Esophagus muscularis mucosa (tissue), 4 donors: ENCODE results near the gene DQX1. TPM values are rescaled to one million over a fixed set of nuclear protein-coding genes. Genes with fewer than 3 reads are reported as not detected.
A peak's percentile ranks its signal among the peaks of the same experiment; 100 is the strongest.

Experiments used
- DNase-seq: peaks from one replicate; pipeline ENCODE4 v3.0.0-alpha.2; 2017; ENCODE audit errors: extremely low spot score
- H3K27ac ChIP-seq, 4 donors: fragments of 200-600 bp; sonication (generic); replicated peaks in 1 of 4; 1 replicate in 3 of 4; 2 replicates in 1 of 4; pipeline ENCODE4 v1.5.1; 2016 to 2019; ENCODE audit warnings: mild to moderate bottlenecking in 1 of 4
- H3K27me3 ChIP-seq, 4 donors: fragments of 200-600 bp; sonication (generic); one replicate each; pipeline versions ENCODE4 v1.5.1 to v1.6.0; 2016 to 2019
- H3K36me3 ChIP-seq, 4 donors: fragments of 200-600 bp; sonication (generic); one replicate each; pipeline ENCODE4 v1.5.1; 2016 to 2019
- H3K4me1 ChIP-seq, 4 donors: fragments of 200-600 bp; sonication (generic); one replicate each; pipeline ENCODE4 v1.5.1; 2016 to 2019
- H3K4me3 ChIP-seq, 4 donors: fragments of 200-600 bp; sonication (generic); 1 replicate in 2 of 4; 2 replicates in 2 of 4; pipeline ENCODE4 v1.5.1; 2016 to 2019; ENCODE audit warnings: mild to moderate bottlenecking in 4 of 4, moderate library complexity in 1 of 4
- H3K9me3 ChIP-seq, 4 donors: fragments of 200-600 bp; sonication (generic); 1 replicate in 3 of 4; 2 replicates in 1 of 4; pipeline ENCODE4 v1.5.1; 2016 to 2019
- EP300 ChIP-seq: sonication (generic); formaldehyde crosslinking; IDR thresholded peaks from one replicate; pipeline ENCODE4 v1.6.1; 2017; ENCODE audit warnings: antibody characterized with exemption
- POLR2A ChIP-seq: fragments of 450-650 bp; IDR thresholded peaks from one replicate; pipeline ENCODE4 v1.6.1; 2017; ENCODE audit warnings: antibody characterized with exemption, moderate library complexity, mild to moderate bottlenecking, low read depth
- POLR2AphosphoS5 ChIP-seq, 2 donors: sonication (generic); formaldehyde crosslinking; IDR thresholded peaks; one replicate each; pipeline ENCODE4 v1.6.1; 2017; ENCODE audit warnings: antibody characterized with exemption in 2 of 2
- WGBS: methylation state at CpG from one replicate; pipeline ENCODE4 v1.1.5; 2018; 5-methylcytosine and 5-hydroxymethylcytosine counted together
- intact Hi-C: fragments of 100-400 bp; cut with DNase I; formaldehyde crosslinking; loops from one replicate; pipeline ENCODE4 v1.15.1; 2023
- total RNA-seq, 4 donors: library from RNA; depleted of rRNA; stranded (reverse); fragments of >200 nt; gene quantifications; one replicate each; pipeline versions ENCODE4 v1.1.0 to v1.2.1, GENCODE V29; 2016
- TF ChIP-seq, protein P1 (sequence below), 3 experiments: fragments of 200-600 bp in 2 of 3; fragments of 450-650 bp in 1 of 3; sonication (generic) in 2 of 3; IDR thresholded peaks; one replicate each; pipeline ENCODE4 v1.5.1; 2017 to 2019; ENCODE audit warnings: antibody characterized with exemption in 3 of 3, mild to moderate bottlenecking in 2 of 3, moderate library complexity in 1 of 3

Gene DQX1
- total RNA-seq, 4 donors from 2014 or later: not detected

DNA sequence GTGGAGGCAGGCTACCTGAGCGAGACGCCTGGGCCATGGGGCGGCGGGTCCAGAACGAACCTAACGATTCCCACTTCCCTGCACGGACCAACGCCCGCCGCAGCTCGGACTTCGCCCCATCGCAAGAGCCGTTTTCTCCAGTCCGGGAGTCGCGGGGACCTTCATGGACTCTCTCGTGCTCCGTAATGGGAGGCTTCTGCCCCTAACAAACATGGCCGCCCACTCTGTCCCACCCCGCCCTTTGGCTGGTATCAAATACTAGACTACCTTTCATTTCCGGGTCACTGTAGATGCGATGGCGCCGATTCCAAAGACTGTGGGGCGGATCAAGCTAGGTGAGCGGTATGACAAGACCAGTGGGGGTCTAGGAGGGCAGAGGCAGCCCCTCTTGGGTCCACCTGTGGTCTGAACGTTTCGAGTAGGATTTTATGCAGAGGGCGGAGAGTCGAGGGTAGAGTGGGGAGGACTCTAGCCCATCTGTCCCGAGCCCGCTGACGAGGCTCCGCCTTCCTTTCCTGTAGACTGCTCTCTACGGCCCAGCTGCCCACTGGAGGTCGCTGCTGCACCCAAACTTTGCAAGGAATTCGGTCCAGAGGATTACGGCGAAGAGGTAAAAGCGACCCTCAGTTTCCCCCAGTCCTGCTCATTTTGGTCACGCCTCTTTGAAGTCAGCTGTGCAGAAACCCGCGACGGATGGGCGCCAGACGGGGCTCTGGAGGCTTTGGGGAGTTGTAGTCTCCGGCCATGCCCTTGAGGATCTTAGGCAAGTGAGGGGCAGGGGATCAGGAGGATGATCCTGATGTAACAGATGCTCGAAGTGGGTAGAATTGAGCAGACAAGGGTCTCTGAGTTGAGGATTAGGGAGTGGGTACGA is 43.0 kb downstream of the DQX1 start, which contains the start of the genes CCDC142 and TTC31:
Gene CCDC142, minus strand, starts transcription at position 198 of the 874 bp plus-strand sequence. Its CDS starts 161 bp downstream, at position 37.
Gene TTC31, plus strand, starts transcription at position 281 of the 874 bp plus-strand sequence. Its CDS starts 15 bp downstream, at position 296.
- H3K4me3 ChIP-seq: peak within 1 kb of the TSS; percentile 89 to 99 (median 92)
- H3K27me3 ChIP-seq: no peaks in the 10 kb centered on the region
- peaks cover 26 to 44% (median 39%) of the 10 kb centered on the region in 4 donors for H3K4me1 ChIP-seq
- peaks cover 9 to 69% (median 54%) of the 10 kb centered on the region in 4 donors for H3K36me3 ChIP-seq
- intact Hi-C loops: loop anchor here (1.0 kb wide), 1 partner anchor 71 kb away; the partner anchor contains the start of gene DOK1
- H3K9me3 ChIP-seq: no peaks in the 10 kb centered on the region
- peak within 1 kb of the TSS; percentile 85 to 96 (median 88) for H3K27ac ChIP-seq
- peak; percentile 99 for DNase-seq
- 0% methylated on average over 29 of the region's 50 CpGs for WGBS
- no peak for TF ChIP-seq EP300
- TF ChIP-seq, protein P1, sequence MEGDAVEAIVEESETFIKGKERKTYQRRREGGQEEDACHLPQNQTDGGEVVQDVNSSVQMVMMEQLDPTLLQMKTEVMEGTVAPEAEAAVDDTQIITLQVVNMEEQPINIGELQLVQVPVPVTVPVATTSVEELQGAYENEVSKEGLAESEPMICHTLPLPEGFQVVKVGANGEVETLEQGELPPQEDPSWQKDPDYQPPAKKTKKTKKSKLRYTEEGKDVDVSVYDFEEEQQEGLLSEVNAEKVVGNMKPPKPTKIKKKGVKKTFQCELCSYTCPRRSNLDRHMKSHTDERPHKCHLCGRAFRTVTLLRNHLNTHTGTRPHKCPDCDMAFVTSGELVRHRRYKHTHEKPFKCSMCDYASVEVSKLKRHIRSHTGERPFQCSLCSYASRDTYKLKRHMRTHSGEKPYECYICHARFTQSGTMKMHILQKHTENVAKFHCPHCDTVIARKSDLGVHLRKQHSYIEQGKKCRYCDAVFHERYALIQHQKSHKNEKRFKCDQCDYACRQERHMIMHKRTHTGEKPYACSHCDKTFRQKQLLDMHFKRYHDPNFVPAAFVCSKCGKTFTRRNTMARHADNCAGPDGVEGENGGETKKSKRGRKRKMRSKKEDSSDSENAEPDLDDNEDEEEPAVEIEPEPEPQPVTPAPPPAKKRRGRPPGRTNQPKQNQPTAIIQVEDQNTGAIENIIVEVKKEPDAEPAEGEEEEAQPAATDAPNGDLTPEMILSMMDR (IDR thresholded peaks at IDR 0.05): peak; percentile 80 to 88 (median 85)
- TF ChIP-seq POLR2AphosphoS5 (IDR thresholded peaks at IDR 0.05): peak; percentile 85 to 86

DNA sequence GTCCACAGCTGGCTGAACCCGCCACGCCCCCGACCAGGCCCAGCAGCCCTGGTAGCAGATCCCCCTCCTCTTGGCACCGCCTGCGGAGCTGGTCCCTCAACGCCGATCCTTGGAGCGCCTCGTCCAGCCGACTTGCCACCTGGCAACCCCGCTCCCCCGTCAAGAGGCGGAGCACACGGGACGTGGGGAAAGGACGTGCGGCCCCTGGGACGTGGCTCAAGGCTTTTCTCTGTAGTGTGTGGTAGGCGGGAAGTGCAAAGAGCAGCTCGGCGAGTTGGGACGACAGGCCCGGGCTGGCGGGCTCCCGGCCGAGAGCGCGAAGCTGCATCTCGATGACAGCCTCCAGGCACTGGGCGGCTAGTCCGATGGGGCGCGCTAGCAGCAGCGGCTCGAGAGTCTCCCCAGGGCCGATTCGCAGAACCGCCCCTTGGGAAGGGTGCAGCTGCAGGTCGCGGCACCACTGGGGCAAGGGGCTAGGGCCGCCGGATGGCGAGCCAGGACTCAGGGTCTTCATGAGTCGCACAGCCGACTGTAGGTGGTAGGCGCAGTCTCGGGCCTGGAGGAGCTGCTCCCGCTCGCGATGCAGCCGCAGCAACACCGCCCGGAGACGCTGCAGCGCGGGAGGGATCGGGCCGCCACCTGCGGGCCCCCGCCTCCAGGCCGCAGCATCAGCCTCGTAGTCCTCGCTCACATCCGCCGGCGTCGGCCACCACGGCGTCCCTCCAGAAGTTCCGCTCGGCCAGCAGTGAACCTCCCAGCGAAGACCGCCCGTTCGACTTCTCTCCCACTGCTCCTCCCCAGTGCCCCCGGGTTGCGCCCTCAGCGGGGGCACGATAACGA is 43.9 kb downstream of the DQX1 start:
- 1% methylated on average over 12 of the region's 80 CpGs for WGBS
- Histone ChIP-seq H3K9me3 (no peaks in the 10 kb centered on the region), H3K27ac (peak overlapping the region; percentile 85 to 96 (median 88)), H3K36me3 (peaks cover 9 to 67% (median 52%) of the 10 kb centered on the region in 4 donors), H3K4me3 (peak overlapping the region; percentile 89 to 99 (median 92)), H3K4me1 (peaks cover 26 to 44% (median 39%) of the 10 kb centered on the region in 4 donors), H3K27me3 (no peaks in the 10 kb centered on the region)
- intact Hi-C loops: no loop called here
- no peak for TF ChIP-seq POLR2A
- TF ChIP-seq POLR2AphosphoS5 (IDR thresholded peaks at IDR 0.05): no peak
- TF ChIP-seq, protein P1 (IDR thresholded peaks at IDR 0.05): no peak
- no peak for TF ChIP-seq EP300
- DNase-seq: no peak

DNA sequence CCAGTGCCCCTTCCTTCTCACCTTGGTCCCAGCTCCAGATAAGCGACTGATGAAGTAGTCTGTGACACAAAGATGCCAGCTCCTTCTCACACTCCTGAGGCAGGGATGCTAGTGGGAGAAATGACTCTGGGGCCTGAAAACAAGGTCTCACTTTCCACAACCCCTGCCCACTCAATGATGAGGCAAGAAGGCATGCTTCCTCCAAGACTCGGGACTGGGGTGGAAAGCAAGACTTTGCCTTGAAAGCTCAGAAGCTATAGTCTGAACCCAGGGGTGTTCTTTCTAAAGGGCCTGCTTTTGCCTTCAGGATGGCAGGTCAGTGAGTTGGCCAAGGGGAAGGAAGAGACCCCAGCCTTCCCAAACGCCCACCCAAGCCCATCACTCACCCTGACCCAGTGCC is 44.6 kb downstream of the DQX1 start:
- TF ChIP-seq POLR2A: no peak
- TF ChIP-seq POLR2AphosphoS5 (IDR thresholded peaks at IDR 0.05): no peak
- no peak for TF ChIP-seq EP300
- intact Hi-C loops: no loop called here
- no peaks in the 10 kb centered on the region for H3K9me3 ChIP-seq
- H3K4me3 ChIP-seq: peak overlapping the region; percentile 89 to 99 (median 92)
- DNase-seq: no peak
- H3K36me3 ChIP-seq: peaks cover 9 to 65% (median 50%) of the 10 kb centered on the region in 4 donors
- WGBS: 51% methylated on average over 3 of the region's 3 CpGs
- peaks cover 26 to 44% (median 41%) of the 10 kb centered on the region in 4 donors for H3K4me1 ChIP-seq
- no peaks in the 10 kb centered on the region for H3K27me3 ChIP-seq
- H3K27ac ChIP-seq: peak overlapping the region; percentile 85 to 96 (median 88)

DNA sequence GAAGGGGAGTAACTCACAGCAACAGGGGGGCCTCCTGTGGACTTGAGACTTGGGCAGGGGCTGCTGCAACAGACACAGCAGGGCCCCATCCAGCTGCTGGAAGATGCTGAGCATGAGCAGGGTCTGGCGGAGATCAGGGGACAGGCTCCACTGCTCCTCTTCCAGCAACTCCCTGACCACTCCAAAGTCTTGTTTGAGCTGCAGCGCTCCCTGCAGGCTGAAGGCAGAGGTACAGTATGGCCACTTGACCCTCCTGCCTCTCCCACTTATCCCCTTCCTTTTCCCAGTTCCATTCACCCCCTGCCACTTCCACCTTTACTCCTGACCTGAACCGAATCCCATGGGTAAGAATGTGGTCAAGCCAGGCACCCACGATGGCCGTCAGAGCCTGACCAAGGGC is 51.1 kb downstream of the DQX1 start:
- TF ChIP-seq EP300 (no peak), POLR2A (no peak), POLR2AphosphoS5 (IDR thresholded peaks at IDR 0.05) (no peak)
- TF ChIP-seq, protein P1 (IDR thresholded peaks at IDR 0.05): peak in 1 of 3 experiments; percentile 11
- Histone ChIP-seq H3K4me3 (no peak overlapping the region), H3K4me1 (peaks cover 20 to 33% (median 30%) of the 10 kb centered on the region in 4 donors), H3K27me3 (no peaks in the 10 kb centered on the region), H3K27ac (no peak overlapping the region), H3K36me3 (peaks cover 18 to 54% (median 43%) of the 10 kb centered on the region in 4 donors), H3K9me3 (no peaks in the 10 kb centered on the region)
- 83% methylated on average over 5 of the region's 5 CpGs for WGBS
- DNase-seq: no peak
- intact Hi-C loops: no loop called here
